Measurements from ENCODE around the gene EBF3.

Gene EBF3

DNA sequence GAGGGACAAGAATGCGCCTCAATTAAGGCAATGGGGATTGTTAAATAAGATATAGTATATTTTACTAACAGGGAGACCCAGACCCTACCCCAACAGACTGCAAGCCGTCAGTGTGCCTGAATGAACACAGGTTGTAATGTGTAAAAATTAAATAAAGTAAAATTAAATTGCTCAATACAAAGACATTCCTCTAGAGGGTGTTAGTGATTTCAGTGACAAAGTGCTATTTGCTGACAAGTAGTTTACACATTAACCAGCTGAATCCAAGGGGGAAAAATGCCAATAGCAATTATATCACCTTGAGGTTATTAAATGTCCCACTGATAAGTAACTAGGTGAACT, 110.5 kb downstream of the EBF3 start:
- DNase-seq (ENCODE audit: low read depth in 3 of 3), result no peak

DNA sequence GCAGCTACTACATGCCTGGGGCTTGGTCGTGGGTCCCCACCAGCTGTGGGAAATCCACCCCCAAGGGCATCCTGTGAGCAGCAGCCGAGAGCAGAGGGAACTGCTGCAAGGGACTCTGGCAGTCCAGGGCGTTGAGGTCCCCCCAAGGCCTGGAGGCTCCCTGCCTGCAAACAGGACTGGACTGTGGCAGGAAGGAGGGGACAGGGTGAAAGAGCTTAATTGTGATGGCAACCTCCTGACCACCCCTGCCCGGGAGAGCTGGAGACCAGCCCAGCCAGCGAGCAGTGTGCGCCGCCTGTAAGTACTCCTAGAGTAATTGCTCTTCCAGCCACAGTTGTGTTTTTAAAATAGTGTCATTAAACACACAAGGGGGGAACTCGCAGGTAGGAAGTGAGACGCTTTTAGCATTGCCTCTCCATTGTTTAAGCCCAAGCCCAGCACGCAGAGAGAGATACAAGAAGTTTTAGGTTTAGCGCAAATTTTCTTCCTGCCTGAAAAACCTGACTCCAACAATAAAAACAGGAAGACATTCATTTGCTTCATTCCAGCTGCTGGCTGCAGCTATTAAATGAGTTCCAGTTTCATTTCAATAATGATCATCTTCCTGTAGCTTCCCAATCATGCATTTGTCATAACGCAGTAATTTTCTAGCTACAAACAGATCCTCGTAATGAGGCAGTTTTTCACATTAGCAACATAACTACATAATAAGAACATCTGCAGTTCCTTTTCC, 111.1 kb downstream of the EBF3 start:
- DNase-seq (ENCODE audit: low read depth in 3 of 3), result no peak

DNA sequence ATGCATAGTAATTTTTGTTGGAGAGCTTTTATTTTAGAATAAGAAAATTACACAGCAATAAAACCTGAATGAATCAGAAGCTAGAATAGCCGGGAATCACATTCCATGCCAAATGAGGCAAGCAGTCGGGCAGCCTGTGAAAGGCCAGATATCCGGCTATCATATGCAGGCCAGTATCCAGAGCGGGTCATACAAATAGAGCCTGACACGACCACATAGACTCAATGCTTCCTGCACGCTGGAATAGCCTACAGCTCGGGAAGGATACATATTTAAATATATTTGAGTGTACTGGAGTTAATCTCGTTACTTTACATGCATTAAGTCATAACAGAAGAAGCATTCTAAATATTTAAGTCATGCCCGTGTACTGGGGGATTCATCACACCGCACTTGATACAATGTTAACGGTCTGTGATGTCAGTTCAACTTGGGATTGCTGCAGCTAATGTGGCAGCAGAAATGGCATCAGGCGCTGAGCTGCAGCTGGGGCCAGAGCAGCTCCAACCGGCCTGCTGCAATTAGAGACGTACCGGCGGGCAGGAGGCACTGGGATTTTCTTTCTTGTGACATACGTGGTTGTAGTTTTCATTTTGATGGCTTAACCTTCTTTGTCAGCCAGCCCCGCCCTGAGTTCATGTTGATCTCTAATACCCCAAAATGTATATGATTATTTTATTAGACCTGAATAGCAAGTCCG, 112.0 kb downstream of the EBF3 start:
- no peak for DNase-seq (ENCODE audit: low read depth in 3 of 3)

DNA sequence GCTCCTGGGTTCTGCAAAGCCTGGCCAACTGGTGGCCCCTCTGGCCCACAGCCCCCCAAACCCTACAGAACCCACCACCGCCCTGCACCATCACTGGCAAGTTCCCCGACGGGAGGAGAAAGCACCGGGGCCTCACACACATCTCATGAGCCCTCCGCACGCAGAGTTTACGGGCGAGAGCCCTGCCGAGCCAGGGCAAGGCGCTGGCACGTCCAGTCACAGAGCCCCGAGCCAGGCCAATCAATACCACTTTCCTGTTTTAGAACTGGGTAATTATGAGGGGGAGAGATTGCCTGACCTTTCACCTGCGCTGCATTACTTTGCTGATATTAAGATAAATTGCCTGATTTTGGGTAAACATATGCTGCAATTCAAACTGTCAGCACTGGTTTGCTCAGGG, 113.3 kb downstream of the EBF3 start:
- no peak for DNase-seq (ENCODE audit: low read depth in 3 of 3)

DNA sequence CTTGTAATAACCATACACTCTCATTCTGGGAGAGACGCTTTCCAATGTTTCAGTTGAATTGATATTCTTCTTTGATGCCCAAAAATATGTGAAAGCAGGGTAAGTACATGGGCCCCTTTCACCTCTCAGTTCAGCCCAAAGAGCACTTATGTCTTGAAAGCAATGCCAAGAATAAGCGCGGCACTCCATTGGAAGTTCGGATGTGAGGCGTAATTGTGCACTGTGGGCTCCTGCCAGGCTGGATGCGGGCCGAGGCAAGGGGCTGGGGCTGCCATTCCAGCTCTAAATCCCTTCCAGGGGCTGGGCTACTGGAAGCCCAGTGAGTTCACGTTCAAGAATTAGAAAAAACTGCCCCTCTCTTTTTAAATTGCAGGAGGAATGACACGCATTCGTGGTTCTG, 113.8 kb downstream of the EBF3 start:
- DNase-seq (ENCODE audit: low read depth in 3 of 3), result no peak

DNA sequence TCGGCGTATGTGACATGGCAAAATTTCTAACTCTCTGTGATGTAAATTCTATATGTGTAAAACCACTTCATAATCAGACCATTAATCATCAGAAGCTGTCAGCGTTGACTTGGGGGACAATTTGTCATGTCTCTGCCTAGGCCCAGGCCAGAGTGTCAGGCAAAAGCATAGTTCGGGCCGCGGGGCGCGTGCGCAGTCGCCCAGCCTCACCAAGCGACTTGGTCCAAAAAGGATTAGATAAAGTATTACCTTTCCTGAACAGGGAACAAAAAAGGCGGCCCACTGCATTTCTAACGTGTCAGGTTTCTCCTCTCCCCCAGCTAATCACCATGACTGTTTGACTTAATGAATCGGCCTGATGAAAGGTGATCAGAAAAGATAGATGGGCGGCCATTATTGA, 114.2 kb downstream of the EBF3 start:
- DNase-seq (ENCODE audit: low read depth in 3 of 3), result no peak

DNA sequence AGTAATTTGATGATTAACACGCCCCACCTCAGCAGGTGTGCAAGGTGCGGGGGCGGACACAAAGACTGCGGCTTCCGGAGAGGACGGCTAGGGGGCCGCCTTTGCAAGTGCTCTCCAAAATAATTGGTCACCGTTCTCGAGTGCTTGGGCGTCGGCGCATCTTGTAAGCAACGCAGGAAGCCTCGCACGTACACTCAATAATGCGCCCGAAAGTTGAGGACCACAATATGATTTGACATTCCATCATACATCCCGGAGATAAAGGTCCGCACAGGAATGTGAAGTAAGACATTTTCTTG, 114.7 kb downstream of the EBF3 start:
- DNase-seq (ENCODE audit: low read depth in 3 of 3), result no peak

DNA sequence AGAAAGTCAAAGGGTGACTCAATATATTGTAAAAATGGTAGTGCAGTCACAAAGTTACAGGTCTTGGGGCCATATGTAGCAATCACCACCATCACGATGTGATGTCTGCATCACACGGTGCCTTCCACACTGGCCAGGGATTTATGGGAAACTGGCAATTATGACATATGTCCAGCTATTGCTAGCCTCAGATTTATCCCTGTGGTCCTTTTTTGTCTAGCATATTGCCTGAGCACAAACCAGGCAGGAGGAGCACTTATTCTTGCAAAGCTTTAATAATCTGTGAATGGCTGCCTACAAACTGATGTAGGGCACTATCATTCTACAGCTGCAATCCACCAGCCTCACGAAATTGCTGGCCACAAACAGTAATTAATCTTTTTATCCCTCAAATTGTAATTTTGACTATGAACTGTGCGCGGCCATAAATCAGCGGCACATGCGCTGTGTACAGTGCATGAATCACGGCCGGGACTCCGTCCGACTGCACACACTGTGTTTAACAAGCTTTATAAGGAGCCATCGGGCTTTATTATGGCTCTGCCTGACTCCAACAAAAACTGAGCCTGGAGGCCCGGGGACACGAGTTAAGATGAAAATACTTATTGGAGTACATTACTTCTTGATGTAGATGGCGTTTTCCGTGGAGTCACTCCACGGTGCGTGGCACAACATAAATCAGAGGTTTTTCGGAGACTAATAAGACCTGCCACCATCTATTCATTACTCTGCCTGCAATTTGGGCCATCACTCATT, 115.2 kb downstream of the EBF3 start:
- no peak for DNase-seq (ENCODE audit: low read depth in 3 of 3)

DNA sequence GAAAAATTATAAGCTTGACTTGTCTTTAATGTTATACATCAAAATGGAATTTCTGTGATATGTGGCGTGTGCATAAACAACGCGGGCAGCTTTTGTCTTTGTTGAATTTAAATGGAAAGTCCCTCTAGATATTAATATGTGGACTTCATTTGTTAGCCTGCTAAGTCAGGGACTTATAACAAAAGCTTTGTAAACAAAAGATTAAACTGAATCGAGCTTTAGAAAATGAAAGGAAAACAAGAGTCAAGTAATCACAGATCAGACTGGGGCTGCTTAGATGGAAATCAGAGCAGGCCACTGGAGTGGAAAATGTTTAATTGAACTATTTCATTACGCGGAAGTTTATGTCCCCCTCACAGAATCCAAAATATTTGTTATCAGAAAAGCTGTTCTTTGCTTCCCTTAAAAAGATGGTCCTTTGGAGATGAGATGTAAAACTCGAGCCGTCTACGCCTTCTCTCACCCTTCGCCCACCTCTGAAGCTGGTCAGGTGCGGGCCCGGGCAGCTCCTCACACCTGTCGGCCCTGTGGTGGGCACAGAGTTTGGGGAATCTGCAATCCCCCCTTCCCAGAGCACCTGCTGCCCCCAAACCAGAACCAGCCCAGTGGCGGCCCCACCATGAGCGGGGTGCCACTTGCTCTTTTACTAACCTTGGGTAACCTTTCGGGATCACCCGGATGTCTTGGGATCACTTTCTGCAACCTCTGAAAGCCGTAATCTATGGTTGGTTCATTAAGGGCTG, 116.2 kb downstream of the EBF3 start:
- DNase-seq (ENCODE audit: low read depth in 3 of 3), result no peak

DNA sequence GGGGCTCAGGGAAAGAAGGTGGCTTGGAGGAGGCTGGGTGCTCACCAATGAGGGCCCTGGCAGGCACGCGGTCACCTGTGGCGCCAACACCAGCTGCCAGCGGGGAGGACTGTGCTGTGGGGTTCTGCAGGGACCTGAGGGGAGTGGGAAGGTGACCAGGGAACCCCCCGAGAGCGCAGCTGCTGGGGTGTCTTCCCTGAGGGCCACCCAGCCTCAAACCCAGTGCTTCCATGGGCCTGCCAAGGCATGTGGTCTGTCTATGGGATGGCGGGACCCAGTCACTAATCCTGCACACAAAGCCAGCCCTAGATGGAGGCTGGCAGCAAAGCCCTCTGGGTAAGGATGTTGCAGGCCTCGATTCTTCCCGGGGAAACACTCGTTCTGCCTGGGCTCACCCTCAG, 117.1 kb downstream of the EBF3 start:
- no peak for DNase-seq (ENCODE audit: low read depth in 3 of 3)

DNA sequence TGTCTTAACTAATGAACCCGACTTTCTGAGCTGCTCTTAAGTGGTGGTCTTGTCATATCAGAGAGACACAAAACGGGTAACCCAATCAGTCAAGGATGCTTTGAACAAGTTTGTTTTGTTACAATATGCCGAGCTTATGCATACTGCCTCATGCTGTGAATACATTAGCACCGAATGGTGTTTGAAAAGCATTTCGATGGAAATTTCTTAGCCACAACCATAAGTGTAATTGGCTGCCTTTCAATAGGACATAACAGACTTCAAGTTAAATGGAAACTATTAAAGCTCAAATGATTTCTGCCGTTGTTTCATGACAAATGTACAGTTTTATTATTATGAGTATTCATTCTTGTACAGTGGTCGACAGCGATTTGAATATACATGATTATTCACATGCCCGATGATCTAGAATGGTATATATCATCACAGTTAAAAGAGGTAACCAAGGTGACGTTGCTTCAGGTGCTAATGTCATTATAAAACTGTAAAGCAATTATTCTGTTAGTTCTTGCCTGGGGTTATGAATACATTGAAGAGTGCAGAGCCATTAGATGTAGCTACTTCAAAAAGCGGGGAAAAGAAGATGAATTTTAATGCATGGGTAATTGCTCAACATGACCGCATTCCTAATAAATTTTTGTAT, 118.8 kb downstream of the EBF3 start:
- DNase-seq (ENCODE audit: low read depth in 3 of 3), result no peak

DNA sequence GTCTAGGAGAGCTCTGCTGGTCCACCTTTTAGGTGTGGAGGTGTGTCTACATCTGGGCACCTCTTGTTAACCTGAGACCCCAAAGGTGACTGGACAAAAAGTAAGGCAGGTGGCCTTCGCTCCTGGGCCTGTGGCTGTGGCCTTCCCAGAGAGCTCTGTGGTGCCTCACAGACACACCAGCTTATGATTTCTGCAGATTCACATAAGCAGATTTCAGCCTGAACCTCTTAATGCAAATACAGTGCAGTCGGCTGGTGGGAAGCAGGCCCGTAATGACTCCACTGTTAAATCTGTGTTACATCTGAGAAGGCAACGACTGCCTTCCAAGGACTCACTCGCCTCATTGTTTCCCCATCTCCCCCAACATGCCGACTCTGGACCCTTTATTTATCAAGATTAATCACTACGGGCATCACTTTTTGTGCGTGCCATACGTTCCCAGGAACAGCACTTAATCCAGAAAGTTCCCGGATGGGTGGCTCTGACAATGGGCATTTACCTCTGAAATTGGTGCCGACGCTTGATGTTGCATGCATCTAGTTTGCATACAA, 119.8 kb downstream of the EBF3 start:
- no peak for DNase-seq (ENCODE audit: low read depth in 3 of 3)

DNA sequence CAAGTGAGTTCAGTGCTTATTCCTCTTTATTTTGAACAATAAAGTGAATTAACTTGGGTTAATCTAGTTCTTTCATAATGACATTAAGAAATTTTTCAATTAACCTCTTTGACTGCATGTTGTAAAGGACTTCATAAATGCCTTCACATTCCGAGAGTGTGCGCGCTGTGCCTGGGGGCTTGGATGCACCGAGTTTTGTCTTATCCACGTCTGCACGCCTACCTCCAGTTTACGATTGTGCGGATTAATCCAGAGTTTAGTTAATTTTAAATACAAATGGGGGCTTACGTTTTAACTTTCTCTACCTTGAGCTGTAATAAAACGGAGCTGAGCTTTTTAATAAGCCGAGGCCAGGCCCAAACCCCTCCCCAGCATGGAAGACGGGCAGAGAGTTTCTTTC, 120.4 kb downstream of the EBF3 start:
- DNase-seq (ENCODE audit: low read depth in 3 of 3), result no peak

DNA sequence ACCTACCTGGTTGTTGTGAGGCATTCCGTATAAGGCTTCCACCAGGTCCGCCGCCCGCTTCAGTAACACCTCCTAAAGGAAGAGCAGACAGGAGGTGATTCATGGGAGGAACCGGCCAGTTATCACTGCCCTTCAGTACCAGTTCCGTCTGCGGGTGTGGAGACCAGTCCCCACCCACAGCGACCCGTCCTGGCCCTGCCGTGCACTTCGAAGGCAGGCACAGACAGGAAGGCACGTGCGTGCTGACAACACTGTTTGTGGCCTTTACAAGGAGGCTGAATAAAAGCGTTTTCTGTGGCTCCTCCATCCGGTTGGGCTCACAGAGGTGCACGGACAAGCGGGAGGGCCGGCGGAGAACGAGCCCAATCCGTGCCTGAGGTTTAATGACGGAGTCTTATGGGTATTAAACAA, 120.9 kb downstream of the EBF3 start:
- no peak for DNase-seq (ENCODE audit: low read depth in 3 of 3)

DNA sequence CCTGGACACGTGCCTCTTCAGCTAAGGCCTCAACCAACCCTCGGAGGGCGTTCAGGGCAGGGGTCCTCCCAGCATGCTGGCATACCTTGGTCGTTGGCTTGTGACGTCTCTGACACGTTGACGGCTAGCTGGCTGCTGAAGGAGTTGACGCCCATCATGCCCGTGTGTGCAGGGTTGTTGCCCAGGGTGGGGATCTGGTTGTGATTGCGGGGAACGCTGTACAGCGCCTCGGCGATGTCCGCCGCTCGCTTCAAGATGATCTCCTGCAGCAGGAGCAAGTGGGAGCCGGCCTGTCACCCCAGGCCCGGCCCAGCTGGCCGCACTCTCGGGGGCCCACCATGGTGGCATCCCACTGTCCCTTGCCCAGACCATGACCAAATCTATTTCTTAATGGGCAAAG, 122.0 kb downstream of the EBF3 start:
- no peak for DNase-seq (ENCODE audit: low read depth in 3 of 3)

DNA sequence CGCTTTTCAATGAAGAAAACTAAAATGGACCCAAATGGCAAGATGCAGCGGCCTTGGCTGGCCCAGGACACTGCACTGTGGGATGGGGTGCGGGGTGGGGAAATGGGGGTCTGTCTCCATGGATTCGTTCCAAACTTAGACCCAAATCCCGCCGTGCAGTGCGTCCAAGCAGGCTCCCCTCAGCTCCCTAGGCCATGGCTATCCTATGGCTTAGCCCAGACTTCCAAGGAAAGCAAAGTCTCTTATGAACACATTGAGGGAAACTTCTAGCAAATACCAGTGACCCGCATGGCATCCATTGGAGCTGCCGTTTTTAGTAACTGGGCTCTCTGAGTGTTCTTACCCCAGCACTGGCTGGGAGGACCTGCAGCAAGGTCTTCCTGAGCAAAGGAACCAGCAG, 122.5 kb downstream of the EBF3 start:
- no peak for DNase-seq (ENCODE audit: low read depth in 3 of 3)

DNA sequence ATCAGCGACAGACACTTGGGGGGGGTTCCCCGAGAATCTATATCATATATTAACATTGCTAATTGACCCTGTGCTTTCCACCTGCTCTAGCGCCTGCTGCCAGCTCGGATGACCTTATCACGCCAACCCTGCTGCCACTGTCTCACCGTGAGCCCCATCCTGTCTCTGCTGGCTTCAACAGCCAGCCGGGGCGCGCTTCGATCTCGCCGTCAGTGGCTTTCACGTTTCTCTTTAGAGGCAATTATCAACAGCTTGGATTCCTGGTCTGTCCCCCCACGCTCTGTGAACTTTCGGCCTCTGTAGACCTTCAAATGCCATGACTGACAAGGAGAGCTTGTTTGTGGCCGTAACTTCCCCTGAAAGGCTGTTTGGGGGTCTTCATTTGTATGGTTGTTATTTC, 123.0 kb downstream of the EBF3 start:
- DNase-seq (ENCODE audit: low read depth in 3 of 3), result no peak

DNA sequence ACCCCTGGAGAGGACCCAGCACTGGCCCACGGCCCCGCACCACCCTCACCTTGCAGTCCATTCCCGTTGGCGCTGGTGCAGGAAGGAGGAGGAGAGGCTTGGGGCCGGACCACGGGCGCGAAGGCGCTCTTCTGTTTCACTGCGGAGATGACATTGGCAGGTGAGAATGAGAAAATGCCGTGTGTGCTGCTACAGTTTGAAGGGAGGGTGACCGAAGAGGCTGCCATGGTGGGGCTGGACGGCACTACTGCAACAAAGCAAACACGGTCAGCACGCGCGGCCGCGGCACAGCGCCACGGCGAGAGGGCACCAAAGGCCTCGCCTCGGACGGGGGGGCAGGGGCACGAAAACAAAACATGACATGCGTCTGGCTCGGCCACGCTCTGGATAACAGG, 123.9 kb downstream of the EBF3 start:
- DNase-seq (ENCODE audit: low read depth in 3 of 3), result no peak

DNA sequence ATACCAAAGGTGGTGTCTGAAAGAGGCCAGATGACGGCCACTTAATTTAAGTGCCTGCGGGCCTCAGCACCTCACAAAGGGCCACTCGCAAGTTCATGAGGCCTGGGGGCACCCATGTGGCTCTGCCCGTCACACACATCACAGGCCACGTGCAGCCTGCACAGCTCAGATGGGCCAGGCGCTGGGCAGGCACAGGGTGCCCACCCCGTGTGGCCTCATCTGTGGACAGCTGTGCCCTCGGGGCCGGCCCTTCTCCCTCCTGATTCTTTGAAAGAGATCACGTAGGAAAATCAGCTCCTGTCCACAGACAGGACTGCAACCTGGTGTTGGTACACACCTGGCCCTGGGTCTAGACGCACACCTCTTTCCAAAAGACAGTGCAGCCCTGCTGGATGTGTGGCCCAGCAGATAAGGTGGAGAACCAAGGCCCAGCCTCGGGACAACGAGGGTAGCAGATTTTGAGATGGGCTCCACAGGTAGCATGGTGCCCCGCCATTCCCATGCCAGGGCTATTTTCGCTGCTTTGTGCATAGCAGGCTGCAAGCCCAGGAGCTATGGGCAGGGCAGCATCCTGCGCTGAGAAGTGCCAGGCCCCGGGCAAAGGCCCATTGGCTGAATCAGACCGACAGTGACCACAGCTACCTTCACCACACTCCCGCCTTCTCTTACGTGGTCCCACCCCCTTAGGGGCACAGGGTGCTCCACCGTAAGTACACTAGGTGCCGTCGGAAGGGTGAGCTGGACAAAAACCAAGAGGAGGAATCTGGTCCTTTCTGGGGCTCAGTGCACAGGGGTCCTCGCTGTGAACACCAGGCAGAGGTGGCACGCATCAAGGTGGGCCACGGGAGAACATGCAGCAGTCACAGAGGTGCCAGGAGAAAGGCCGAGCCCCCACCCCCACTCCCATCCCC, 124.5 kb downstream of the EBF3 start:
- DNase-seq (ENCODE audit: low read depth in 3 of 3), result no peak

DNA sequence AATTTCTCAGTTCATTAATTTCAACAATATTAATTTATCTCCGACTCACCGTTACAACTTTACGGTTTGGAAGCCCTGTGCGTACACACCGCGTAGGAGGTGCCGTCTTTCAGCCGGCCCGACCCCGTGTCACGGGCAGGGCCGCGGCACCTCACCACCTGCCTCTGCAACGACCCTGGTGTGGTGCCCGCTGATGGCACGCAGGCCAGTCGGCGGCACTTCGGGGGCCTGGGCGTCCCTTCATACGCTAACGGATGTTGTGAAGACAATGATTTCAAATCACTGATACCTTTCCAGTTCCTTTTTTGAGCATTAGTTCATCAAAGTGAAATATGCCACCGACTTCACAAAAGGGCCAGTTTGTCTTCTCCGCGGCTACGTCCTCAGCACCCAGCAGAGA, 125.3 kb downstream of the EBF3 start:
- no peak for DNase-seq (ENCODE audit: low read depth in 3 of 3)
